ENCODE data around the gene EDN2. TPM values are rescaled to one million over a fixed set of nuclear protein-coding genes. Genes with fewer than 3 reads are reported as not detected.

Gene EDN2
- total and polyA plus RNA-seq, 2 donors from 2014 or later, result 2.3 to 2.9 TPM

- Histone ChIP-seq H3K36me3 (ENCODE audit: control insufficient read depth in 2 of 3, insufficient read depth in 3 of 3, low read length in 3 of 3) (no peaks in the 10 kb centered on the region), H3K4me3 (ENCODE audit: low read length in 3 of 3) (no peak overlapping the region), H3K9ac (ENCODE audit: low read length in 3 of 3) (no peak overlapping the region), H3K27ac (ENCODE audit: low read depth in 2 of 2, low read length in 2 of 2) (no peak overlapping the region), H3K27me3 (ENCODE audit: control insufficient read depth, insufficient read depth, low read length) (no peaks in the 10 kb centered on the region), H3K4me1 (ENCODE audit: control insufficient read depth in 2 of 3, insufficient read depth in 2 of 3, low read depth in 1 of 3, low read length in 3 of 3) (no peaks in the 10 kb centered on the region), H3K9me3 (ENCODE audit: control insufficient read depth in 2 of 3, insufficient read depth in 1 of 3, low read length in 3 of 3) (peaks cover 0 to 9% (median 2%) of the 10 kb centered on the region in 3 donors)
- intact Hi-C loops (cut with DNase I), result no loop called here
- DNase-seq (peak in 1 of 5 donors; percentile 27), FAIRE-seq (no peak)
- TF ChIP-seq, protein P1, sequence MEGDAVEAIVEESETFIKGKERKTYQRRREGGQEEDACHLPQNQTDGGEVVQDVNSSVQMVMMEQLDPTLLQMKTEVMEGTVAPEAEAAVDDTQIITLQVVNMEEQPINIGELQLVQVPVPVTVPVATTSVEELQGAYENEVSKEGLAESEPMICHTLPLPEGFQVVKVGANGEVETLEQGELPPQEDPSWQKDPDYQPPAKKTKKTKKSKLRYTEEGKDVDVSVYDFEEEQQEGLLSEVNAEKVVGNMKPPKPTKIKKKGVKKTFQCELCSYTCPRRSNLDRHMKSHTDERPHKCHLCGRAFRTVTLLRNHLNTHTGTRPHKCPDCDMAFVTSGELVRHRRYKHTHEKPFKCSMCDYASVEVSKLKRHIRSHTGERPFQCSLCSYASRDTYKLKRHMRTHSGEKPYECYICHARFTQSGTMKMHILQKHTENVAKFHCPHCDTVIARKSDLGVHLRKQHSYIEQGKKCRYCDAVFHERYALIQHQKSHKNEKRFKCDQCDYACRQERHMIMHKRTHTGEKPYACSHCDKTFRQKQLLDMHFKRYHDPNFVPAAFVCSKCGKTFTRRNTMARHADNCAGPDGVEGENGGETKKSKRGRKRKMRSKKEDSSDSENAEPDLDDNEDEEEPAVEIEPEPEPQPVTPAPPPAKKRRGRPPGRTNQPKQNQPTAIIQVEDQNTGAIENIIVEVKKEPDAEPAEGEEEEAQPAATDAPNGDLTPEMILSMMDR (IDR thresholded peaks at IDR 0.05; ENCODE audit: borderline replicate concordance, extremely low read depth, insufficient read depth), result no peak
Measured at GRCh38 chr1:41447995-41448770, 36.3 kb downstream of the EDN2 start.

GRCh38 chr1:41446851-41447610 is 37.5 kb downstream of the EDN2 start:
- Histone ChIP-seq H3K4me3 (ENCODE audit: low read length in 3 of 3) (no peak overlapping the region), H3K27ac (ENCODE audit: low read depth in 2 of 2, low read length in 2 of 2) (no peak overlapping the region), H3K9ac (ENCODE audit: low read length in 3 of 3) (no peak overlapping the region), H3K27me3 (ENCODE audit: control insufficient read depth, insufficient read depth, low read length) (no peaks in the 10 kb centered on the region), H3K4me1 (ENCODE audit: control insufficient read depth in 2 of 3, insufficient read depth in 2 of 3, low read depth in 1 of 3, low read length in 3 of 3) (no peaks in the 10 kb centered on the region), H3K9me3 (ENCODE audit: control insufficient read depth in 2 of 3, insufficient read depth in 1 of 3, low read length in 3 of 3) (peaks cover 0 to 9% (median 2%) of the 10 kb centered on the region in 3 donors), H3K36me3 (ENCODE audit: control insufficient read depth in 2 of 3, insufficient read depth in 3 of 3, low read length in 3 of 3) (no peaks in the 10 kb centered on the region)
- TF ChIP-seq, protein P1 (IDR thresholded peaks at IDR 0.05; ENCODE audit: borderline replicate concordance, extremely low read depth, insufficient read depth), result no peak
- DNase-seq, result no peak
- intact Hi-C loops (cut with DNase I), result no loop called here
- FAIRE-seq, result no peak

GRCh38 chr1:41444785-41445184 is 39.7 kb downstream of the EDN2 start:
- DNase-seq (no peak), FAIRE-seq (no peak)
- H3K27ac ChIP-seq (ENCODE audit: low read depth in 2 of 2, low read length in 2 of 2), result no peak overlapping the region
- no peaks in the 10 kb centered on the region for H3K4me1 ChIP-seq (ENCODE audit: control insufficient read depth in 2 of 3, insufficient read depth in 2 of 3, low read depth in 1 of 3, low read length in 3 of 3)
- no peak overlapping the region for H3K9ac ChIP-seq (ENCODE audit: low read length in 3 of 3)
- H3K36me3 ChIP-seq (ENCODE audit: control insufficient read depth in 2 of 3, insufficient read depth in 3 of 3, low read length in 3 of 3), result no peaks in the 10 kb centered on the region
- intact Hi-C loops (cut with DNase I), result no loop called here
- H3K9me3 ChIP-seq (ENCODE audit: control insufficient read depth in 2 of 3, insufficient read depth in 1 of 3, low read length in 3 of 3), result peaks cover 0 to 9% (median 2%) of the 10 kb centered on the region in 3 donors
- H3K27me3 ChIP-seq (ENCODE audit: control insufficient read depth, insufficient read depth, low read length), result no peaks in the 10 kb centered on the region
- TF ChIP-seq, protein P1 (IDR thresholded peaks at IDR 0.05; ENCODE audit: borderline replicate concordance, extremely low read depth, insufficient read depth), result no peak
- H3K4me3 ChIP-seq (ENCODE audit: low read length in 3 of 3), result no peak overlapping the region
